Measurements from ENCODE around the gene SP140.
"Not testable (repeated sequence)": the region's sequence is repeated elsewhere in the genome, so short reads cannot be mapped to it uniquely, and the experiment has no call there.

SP140 gene

DNA sequence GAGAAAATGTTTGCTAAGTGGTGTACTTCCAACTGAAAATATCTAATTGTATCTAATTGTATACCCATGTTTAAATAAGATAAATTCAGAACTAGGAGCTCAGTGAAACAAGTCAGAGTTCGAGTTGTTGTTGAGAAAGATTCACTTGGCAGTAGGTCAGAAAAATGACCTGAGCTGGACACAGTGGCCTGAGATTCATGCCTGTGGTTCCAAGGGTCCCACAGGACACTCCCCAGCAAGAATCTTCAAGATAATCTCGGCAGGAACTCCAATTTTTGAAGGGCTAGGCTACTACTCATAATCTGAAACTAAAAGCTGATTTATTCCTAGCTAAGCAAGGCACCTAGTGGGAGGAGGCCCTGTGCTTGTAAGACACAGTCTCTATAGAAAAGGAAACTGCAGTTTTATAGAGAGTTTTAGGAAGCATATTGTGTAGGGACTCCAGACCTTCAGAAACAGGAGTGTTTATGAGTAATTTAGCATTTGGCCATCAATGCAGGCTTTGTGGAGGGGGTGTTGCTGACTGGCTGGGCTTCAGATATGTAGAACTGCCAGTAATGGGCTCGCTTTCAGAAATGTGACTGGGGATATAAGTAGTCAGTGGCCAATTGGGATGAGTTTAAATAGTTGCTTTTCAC is 43.2 kb downstream of the SP140 start:
- Mint-ChIP-seq H3K4me1 (ENCODE audit: low read depth in 2 of 2) (peaks cover 14 to 26% of the 10 kb centered on the region in 2 donors), H3K4me3 (no peak overlapping the region), H3K9me3 (peaks cover 0 to 9% of the 10 kb centered on the region in 2 donors)

GRCh38 chr2:230269715-230270114 is 44.2 kb downstream of the SP140 start:
- Mint-ChIP-seq H3K36me3 (ENCODE audit: insufficient read depth) (peaks cover 38% of the 10 kb centered on the region), H3K4me3 (no peak overlapping the region), H3K9me3 (peaks cover 0 to 9% of the 10 kb centered on the region in 2 donors), H3K27me3 (no peaks in the 10 kb centered on the region), H3K4me1 (ENCODE audit: low read depth in 2 of 2) (peaks cover 7 to 16% of the 10 kb centered on the region in 2 donors), H3K27ac (peak overlapping the region in 1 of 2 donors; percentile 5)
- ATAC-seq (replicated peaks) (no peak), DNase-seq (no peak)

More for the DNA sequence above, 43.2 kb downstream of the SP140 start:
- peak overlapping the region in 1 of 2 donors; percentile 5 for H3K27ac Mint-ChIP-seq
- ATAC-seq (replicated peaks), result no peak
- H3K27me3 Mint-ChIP-seq, result no peaks in the 10 kb centered on the region
- peaks cover 37% of the 10 kb centered on the region for H3K36me3 Mint-ChIP-seq (ENCODE audit: insufficient read depth)
- no peak for DNase-seq

DNA sequence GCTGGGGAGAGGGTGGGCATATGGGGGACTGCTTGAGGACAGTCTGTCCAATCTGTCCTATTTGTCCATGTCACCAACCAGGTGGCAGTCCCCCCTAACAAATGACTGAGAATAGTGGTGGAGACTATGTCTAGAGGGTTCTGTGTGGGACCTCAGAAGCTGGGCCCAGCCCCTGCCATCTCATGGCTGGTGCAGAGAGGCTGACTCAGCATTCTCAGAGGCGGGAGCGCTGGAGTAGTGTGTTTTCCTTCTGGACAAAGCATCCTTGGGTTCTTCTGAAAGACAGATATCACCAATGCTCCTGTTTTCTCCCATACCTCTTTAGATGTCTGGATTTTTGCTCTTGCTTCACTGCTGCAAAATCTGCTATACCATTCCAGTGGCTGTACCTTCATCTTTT is 57.4 kb downstream of the SP140 start:
- no peaks in the 10 kb centered on the region for H3K27me3 Mint-ChIP-seq
- H3K36me3 Mint-ChIP-seq (ENCODE audit: insufficient read depth), result peaks cover 16% of the 10 kb centered on the region
- ATAC-seq (replicated peaks), result no peak
- H3K4me3 Mint-ChIP-seq, result no peak overlapping the region
- H3K27ac Mint-ChIP-seq, result no peak overlapping the region
- no peak for DNase-seq
- peaks cover 8 to 15% of the 10 kb centered on the region in 2 donors for H3K4me1 Mint-ChIP-seq (ENCODE audit: low read depth in 2 of 2)
- H3K9me3 Mint-ChIP-seq, result no peaks in the 10 kb centered on the region

GRCh38 chr2:230286048-230286447 is 60.5 kb downstream of the SP140 start:
- DNase-seq (no peak), ATAC-seq (replicated peaks) (no peak)
- Mint-ChIP-seq H3K4me1 (ENCODE audit: low read depth in 2 of 2) (peaks cover 9 to 19% of the 10 kb centered on the region in 2 donors), H3K4me3 (no peak overlapping the region), H3K9me3 (no peaks in the 10 kb centered on the region), H3K27me3 (no peaks in the 10 kb centered on the region), H3K36me3 (ENCODE audit: insufficient read depth) (peaks cover 45% of the 10 kb centered on the region), H3K27ac (peak overlapping the region in 1 of 2 donors; percentile 9)

DNA sequence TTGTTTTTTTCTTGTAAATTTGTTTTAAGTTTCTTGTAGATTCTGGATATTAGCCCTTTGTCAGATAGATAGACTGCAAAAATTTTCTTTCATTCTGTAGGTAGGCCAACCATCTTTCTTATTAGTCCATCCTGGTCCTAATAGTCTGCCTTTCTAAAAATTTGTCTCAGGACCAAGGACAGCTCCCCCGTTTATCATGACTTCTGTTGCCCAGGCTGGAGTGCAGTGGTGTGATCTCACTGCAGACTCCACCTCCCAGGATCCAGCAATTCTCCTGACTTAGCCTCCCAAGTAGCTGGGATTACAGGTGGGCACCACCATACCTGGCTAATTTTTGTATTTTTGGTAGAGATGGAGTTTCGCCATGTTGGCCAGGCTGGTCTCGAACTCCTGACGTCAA is 63.8 kb downstream of the SP140 start:
- not testable (repeated sequence) for H3K27me3 Mint-ChIP-seq
- H3K4me3 Mint-ChIP-seq, result peak overlapping the region in 1 of 2 donors; percentile 5
- H3K36me3 Mint-ChIP-seq (ENCODE audit: insufficient read depth), result peaks cover 71% of the 10 kb centered on the region

GRCh38 chr2:230295192-230295591 is 69.7 kb downstream of the SP140 start:
- Mint-ChIP-seq H3K9me3 (no peaks in the 10 kb centered on the region), H3K27ac (no peak overlapping the region), H3K4me1 (ENCODE audit: low read depth in 2 of 2) (peaks cover 0 to 8% of the 10 kb centered on the region in 2 donors), H3K27me3 (no peaks in the 10 kb centered on the region), H3K36me3 (ENCODE audit: insufficient read depth) (peaks cover 73% of the 10 kb centered on the region), H3K4me3 (no peak overlapping the region)
- ATAC-seq (replicated peaks) (no peak), DNase-seq (no peak)

More for the DNA sequence above, 63.8 kb downstream of the SP140 start:
- not testable (repeated sequence) for H3K9me3 Mint-ChIP-seq; ATAC-seq (replicated peaks)
- peaks cover 8 to 19% of the 10 kb centered on the region in 2 donors for H3K4me1 Mint-ChIP-seq (ENCODE audit: low read depth in 2 of 2)
- peak overlapping the region; percentile 6 to 33 for H3K27ac Mint-ChIP-seq
- peak in 2 of 3 experiments; percentile 11 to 20 for DNase-seq

- H3K27ac Mint-ChIP-seq, result no peak overlapping the region
- H3K36me3 Mint-ChIP-seq (ENCODE audit: insufficient read depth), result peaks cover 56% of the 10 kb centered on the region
Measured at GRCh38 chr2:230296917-230297316, 71.4 kb downstream of the SP140 start.

DNA sequence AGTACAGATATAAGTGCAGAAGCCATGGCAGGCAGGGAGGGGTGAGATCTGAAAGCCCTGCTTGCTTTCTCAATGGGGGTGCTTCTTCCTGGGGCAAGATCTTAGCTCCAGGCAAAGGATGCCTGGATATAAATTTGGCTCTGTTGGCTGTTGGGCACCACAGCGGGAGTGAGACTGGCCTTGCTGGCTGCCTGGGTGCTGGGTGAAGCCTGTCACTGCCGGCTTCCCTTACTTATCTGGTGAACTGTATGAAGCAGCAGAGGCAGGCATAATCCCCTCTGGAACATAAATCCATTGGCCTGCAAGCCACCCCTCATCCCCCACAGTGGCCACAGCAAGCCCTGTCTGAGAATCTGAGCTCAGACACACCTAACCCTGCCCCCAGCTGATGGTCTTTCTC is 74.1 kb downstream of the SP140 start:
- Mint-ChIP-seq H3K27me3 (no peaks in the 10 kb centered on the region), H3K27ac (no peak overlapping the region), H3K4me3 (no peak overlapping the region), H3K36me3 (ENCODE audit: insufficient read depth) (peaks cover 31% of the 10 kb centered on the region), H3K9me3 (no peaks in the 10 kb centered on the region), H3K4me1 (ENCODE audit: low read depth in 2 of 2) (peaks cover 0 to 11% of the 10 kb centered on the region in 2 donors)
- DNase-seq (no peak), ATAC-seq (replicated peaks) (no peak)

More at GRCh38 chr2:230296917-230297316, 71.4 kb downstream of the SP140 start:
- Mint-ChIP-seq H3K27me3 (no peaks in the 10 kb centered on the region), H3K9me3 (no peaks in the 10 kb centered on the region), H3K4me3 (no peak overlapping the region), H3K4me1 (ENCODE audit: low read depth in 2 of 2) (peaks cover 0 to 11% of the 10 kb centered on the region in 2 donors)
- ATAC-seq (replicated peaks) (no peak), DNase-seq (no peak)

DNA sequence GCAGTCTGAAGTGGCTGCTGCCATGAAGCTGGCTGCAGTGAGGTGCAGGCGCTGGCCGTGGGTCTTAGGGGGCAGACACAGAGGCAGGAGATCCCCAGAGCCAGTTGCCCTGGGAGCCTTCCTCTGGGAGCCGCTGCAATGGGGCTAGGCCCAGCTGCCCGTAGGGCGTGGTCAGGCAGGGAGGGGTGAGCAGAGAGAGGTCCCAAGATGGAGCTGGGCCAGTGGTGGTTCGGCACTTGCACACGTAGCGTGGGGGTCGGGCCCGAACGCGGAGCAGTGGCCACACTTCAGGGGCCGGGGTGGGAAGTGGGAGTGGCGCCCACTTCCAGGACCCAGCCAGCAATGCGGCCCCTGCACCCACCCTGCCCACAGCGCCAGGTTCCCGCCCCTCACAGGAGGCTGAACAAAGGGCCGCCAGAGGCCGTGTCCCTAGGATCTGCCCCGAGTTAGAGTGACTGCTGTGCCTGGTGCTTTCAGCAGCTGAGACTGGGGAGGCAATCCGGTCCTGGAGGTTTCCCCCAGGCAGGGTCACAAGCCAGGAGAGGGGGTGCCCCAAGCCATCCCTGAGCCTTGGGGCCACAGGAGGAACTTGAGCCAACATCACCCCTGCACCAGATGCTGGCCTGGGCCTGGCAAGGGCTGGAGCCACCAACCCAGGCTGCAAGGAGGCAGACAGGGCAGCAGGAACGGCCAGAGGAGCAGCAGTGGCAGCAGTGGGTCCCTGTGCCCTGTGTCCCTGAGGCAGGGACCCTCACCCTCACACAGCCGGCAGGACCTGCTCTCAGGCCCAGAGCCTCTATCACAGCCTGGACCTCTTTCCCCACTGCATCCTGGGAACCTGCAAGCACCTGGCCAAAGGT is 80.1 kb downstream of the SP140 start:
- no peak for DNase-seq
- H3K27me3 Mint-ChIP-seq, result no peaks in the 10 kb centered on the region
- peak overlapping the region in 1 of 2 donors; percentile 46 for H3K27ac Mint-ChIP-seq
- H3K4me1 Mint-ChIP-seq (ENCODE audit: low read depth in 2 of 2), result peaks cover 0 to 3% of the 10 kb centered on the region in 2 donors
- H3K9me3 Mint-ChIP-seq, result no peaks in the 10 kb centered on the region
- ATAC-seq (replicated peaks), result no peak
- no peak overlapping the region for H3K4me3 Mint-ChIP-seq
- peaks cover 6% of the 10 kb centered on the region for H3K36me3 Mint-ChIP-seq (ENCODE audit: insufficient read depth)

GRCh38 chr2:230306474-230306873 is 80.9 kb downstream of the SP140 start:
- ATAC-seq (replicated peaks) (no peak), DNase-seq (no peak)
- Mint-ChIP-seq H3K27me3 (no peaks in the 10 kb centered on the region), H3K9me3 (no peaks in the 10 kb centered on the region), H3K4me3 (no peak overlapping the region), H3K36me3 (ENCODE audit: insufficient read depth) (peaks cover 6% of the 10 kb centered on the region), H3K4me1 (ENCODE audit: low read depth in 2 of 2) (peaks cover 0 to 3% of the 10 kb centered on the region in 2 donors), H3K27ac (no peak overlapping the region)

DNA sequence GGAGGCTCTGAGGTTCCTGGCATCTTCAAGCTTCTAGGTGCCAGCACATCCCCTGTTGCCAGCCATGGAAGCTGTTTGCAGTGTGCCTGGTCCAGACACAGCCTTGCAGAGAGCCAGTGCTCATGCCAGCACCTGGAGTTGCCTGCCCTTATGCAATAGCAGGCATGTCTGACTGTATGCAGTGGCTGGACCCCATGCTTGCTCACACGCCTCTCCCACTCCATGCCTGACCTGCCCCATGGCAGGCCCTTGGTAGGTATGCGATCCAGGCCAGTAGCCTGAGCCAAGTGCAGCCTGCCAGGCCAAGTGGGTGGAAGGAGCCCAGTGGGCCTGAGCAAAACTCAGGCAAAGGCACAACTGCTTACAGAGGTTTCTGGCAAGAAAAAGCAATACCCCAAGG is 81.9 kb downstream of the SP140 start:
- Mint-ChIP-seq H3K36me3 (ENCODE audit: insufficient read depth) (peaks cover 6% of the 10 kb centered on the region), H3K4me1 (ENCODE audit: low read depth in 2 of 2) (peaks cover 0 to 3% of the 10 kb centered on the region in 2 donors), H3K27ac (no peak overlapping the region), H3K9me3 (no peaks in the 10 kb centered on the region), H3K27me3 (no peaks in the 10 kb centered on the region), H3K4me3 (no peak overlapping the region)
- DNase-seq (no peak), ATAC-seq (replicated peaks) (no peak)

DNA sequence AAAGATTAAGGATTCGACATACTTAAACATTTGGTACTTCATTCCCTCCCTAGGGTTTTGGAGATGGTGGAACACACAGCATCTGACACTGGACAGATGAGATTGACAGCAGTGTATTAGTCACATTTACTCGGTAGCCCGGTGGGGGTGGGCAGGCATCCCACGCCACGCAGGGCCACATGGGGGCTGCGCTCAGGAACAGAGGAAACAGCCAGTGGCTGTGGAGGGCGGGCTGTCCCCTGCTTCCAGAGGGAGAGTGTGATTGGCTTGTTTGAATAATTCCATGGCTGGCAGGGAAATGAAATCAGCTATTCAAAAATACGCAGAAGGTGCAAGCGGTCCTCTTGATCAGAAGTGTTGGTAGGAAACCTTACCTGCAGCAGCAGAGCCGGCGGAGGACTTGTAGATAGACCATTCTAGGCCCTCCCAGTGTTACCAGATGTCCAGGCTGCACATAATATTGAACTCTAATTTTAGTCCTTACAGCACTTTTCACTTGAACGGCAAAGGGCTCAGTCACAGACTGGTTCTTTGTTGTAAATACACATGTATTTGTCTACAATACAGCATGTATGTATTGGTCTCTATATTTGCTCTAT is 83.0 kb downstream of the SP140 start:
- Mint-ChIP-seq H3K36me3 (ENCODE audit: insufficient read depth) (peaks cover 12% of the 10 kb centered on the region), H3K4me1 (ENCODE audit: low read depth in 2 of 2) (peaks cover 0 to 3% of the 10 kb centered on the region in 2 donors), H3K4me3 (no peak overlapping the region), H3K27ac (peak overlapping the region; percentile 17 to 79), H3K27me3 (no peaks in the 10 kb centered on the region), H3K9me3 (no peaks in the 10 kb centered on the region)
- DNase-seq (no peak), ATAC-seq (replicated peaks) (no peak)

- not testable (repeated sequence) for DNase-seq; H3K4me3 Mint-ChIP-seq; H3K27me3 Mint-ChIP-seq; ATAC-seq (replicated peaks); H3K9me3 Mint-ChIP-seq; H3K27ac Mint-ChIP-seq; H3K4me1 Mint-ChIP-seq (ENCODE audit: low read depth in 2 of 2)
- H3K36me3 Mint-ChIP-seq (ENCODE audit: insufficient read depth), result peaks cover 21% of the 10 kb centered on the region
Measured at GRCh38 chr2:230310792-230311191, 85.3 kb downstream of the SP140 start.
